ENCODE measurements around the gene CFAP20. TPM values are rescaled to one million over a fixed set of nuclear protein-coding genes. Genes with fewer than 3 reads are reported as not detected.

CFAP20 gene
- total RNA-seq, 1 experiment from 2014 or later, result 59.7 TPM

DNA sequence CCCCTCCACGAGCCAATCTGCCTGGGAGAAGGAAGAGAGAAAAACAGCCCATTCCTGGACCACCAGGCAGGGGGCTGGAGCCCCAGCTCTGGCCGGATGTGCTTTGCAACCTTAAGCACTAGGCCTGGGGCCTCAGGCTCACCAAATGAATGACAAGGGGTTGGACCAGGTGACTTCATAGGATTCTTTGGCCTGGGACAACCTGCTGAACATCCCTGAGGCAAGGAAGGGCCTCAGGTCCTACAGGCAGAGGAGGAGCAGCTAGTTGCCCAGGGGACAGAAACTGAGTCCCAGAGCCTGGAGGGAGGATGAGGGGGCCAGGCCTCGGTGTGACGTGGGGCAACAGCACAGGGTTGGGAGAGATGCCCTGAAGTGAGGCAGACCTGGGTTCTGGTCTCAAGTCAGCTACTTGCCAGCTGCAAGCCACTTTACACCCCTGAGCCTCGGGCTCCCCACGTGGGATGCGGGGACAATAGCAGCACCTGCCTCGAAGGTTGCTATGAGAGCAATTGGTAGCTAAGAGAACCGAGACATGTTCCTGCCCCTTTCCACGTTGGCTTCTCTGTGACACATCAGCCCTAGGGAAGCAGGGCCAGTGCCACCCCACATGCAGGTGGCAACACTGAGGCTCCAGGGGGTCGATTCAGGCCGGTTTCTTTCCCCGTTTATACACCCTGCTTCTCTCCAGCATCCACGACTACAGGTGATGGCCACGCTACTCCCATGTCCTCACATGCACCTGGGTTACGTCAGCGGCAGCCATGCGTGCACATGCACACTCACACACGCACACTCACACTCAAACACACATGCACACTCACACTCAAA, 42.6 kb downstream of the CFAP20 start:
- Histone ChIP-seq H4K20me1 (ENCODE audit: insufficient read depth) (no peaks in the 10 kb centered on the region), H3K36me3 (ENCODE audit: control insufficient read depth in 1 of 2, insufficient read depth in 2 of 2, low read length in 2 of 2) (no peaks in the 10 kb centered on the region), H3K4me1 (ENCODE audit: control insufficient read depth in 1 of 2, insufficient read depth in 2 of 2, low read length in 2 of 2) (peaks cover 0 to 4% of the 10 kb centered on the region in 2 experiments; a peak in 1 of 4 replicates), H3K9ac (ENCODE audit: low read length) (no peak overlapping the region), H3K79me2 (ENCODE audit: insufficient read depth, low read length) (no peaks in the 10 kb centered on the region), H3K4me2 (ENCODE audit: low read length) (no peak overlapping the region), H3K27me3 (ENCODE audit: insufficient read depth, low read length) (no peaks in the 10 kb centered on the region), H2AFZ (ENCODE audit: low read depth, low read length, poor library complexity, severe bottlenecking) (no peak overlapping the region), H3K9me3 (ENCODE audit: control insufficient read depth in 1 of 2, insufficient read depth in 1 of 2, low read depth in 1 of 2, low read length in 2 of 2) (no peaks in the 10 kb centered on the region), H3K4me3 (replicated peaks in 1 of 2; ENCODE audit: low read depth in 1 of 2, low read length in 2 of 2) (no peak overlapping the region), H3K27ac (ENCODE audit: low read depth, low read length) (no peak overlapping the region), H3K9me2 (ENCODE audit: insufficient read depth) (no peaks in the 10 kb centered on the region)
- DNase-seq (ENCODE audit: low read depth, low spot score), result no peak
- ChIA-PET POLR2A (no interaction called here), RAD21 (ENCODE audit: low non-redundant PET in 1 of 2, low total read pairs in 2 of 2, uncharacterized antibody in 2 of 2, unreplicated experiment in 2 of 2) (no interaction called here), CTCF (interaction anchor here (0.5 kb wide), 1 partner anchor 489 kb away, joined by 6 read pairs; no protein-coding TSS in a partner anchor)
- ATAC-seq, result no peak
- TF ChIP-seq JUND (IDR thresholded peaks at IDR 0.05) (no peak), EGR1 (IDR thresholded peaks at IDR 0.05; ENCODE audit: low read depth) (no peak), POLR2AphosphoS5 (IDR thresholded peaks at IDR 0.05; ENCODE audit: low read depth, low read length) (no peak), ELF1 (IDR thresholded peaks at IDR 0.05; ENCODE audit: borderline replicate concordance, low read depth) (no peak), TCF7L2 (IDR thresholded peaks at IDR 0.05; ENCODE audit: borderline replicate concordance, extremely low read depth, insufficient read depth, insufficient read length) (no peak), SIN3A (IDR thresholded peaks at IDR 0.05; ENCODE audit: low read depth) (no peak), RAD21 (IDR thresholded peaks at IDR 0.05; ENCODE audit: low read depth) (no peak), SP1 (IDR thresholded peaks at IDR 0.05; ENCODE audit: low read depth) (no peak), EZH2phosphoT487 (IDR thresholded peaks at IDR 0.05; ENCODE audit: borderline replicate concordance) (no peak), ZFX (IDR thresholded peaks at IDR 0.05) (no peak)
- TF ChIP-seq, protein P1, sequence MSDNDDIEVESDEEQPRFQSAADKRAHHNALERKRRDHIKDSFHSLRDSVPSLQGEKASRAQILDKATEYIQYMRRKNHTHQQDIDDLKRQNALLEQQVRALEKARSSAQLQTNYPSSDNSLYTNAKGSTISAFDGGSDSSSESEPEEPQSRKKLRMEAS (IDR thresholded peaks at IDR 0.05), result no peak
- TF ChIP-seq, protein P2, sequence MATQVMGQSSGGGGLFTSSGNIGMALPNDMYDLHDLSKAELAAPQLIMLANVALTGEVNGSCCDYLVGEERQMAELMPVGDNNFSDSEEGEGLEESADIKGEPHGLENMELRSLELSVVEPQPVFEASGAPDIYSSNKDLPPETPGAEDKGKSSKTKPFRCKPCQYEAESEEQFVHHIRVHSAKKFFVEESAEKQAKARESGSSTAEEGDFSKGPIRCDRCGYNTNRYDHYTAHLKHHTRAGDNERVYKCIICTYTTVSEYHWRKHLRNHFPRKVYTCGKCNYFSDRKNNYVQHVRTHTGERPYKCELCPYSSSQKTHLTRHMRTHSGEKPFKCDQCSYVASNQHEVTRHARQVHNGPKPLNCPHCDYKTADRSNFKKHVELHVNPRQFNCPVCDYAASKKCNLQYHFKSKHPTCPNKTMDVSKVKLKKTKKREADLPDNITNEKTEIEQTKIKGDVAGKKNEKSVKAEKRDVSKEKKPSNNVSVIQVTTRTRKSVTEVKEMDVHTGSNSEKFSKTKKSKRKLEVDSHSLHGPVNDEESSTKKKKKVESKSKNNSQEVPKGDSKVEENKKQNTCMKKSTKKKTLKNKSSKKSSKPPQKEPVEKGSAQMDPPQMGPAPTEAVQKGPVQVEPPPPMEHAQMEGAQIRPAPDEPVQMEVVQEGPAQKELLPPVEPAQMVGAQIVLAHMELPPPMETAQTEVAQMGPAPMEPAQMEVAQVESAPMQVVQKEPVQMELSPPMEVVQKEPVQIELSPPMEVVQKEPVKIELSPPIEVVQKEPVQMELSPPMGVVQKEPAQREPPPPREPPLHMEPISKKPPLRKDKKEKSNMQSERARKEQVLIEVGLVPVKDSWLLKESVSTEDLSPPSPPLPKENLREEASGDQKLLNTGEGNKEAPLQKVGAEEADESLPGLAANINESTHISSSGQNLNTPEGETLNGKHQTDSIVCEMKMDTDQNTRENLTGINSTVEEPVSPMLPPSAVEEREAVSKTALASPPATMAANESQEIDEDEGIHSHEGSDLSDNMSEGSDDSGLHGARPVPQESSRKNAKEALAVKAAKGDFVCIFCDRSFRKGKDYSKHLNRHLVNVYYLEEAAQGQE (IDR thresholded peaks at IDR 0.05; ENCODE audit: low read depth), result no peak
- TF ChIP-seq, protein P3, sequence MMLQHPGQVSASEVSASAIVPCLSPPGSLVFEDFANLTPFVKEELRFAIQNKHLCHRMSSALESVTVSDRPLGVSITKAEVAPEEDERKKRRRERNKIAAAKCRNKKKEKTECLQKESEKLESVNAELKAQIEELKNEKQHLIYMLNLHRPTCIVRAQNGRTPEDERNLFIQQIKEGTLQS (IDR thresholded peaks at IDR 0.05), result no peak
- BruUV-seq (replicated peaks), result no TSS peak
- intact Hi-C loops (cut with micrococcal nuclease), result no loop called here

Data from HCT116 (cell line).